ENCODE measurements around the gene RNF227. TPM values are rescaled to one million over a fixed set of nuclear protein-coding genes. Genes with fewer than 3 reads are reported as not detected.

Gene RNF227
- total and polyA plus RNA-seq, 2 experiments from 2014 or later = 0.42 to 1.4 TPM

DNA sequence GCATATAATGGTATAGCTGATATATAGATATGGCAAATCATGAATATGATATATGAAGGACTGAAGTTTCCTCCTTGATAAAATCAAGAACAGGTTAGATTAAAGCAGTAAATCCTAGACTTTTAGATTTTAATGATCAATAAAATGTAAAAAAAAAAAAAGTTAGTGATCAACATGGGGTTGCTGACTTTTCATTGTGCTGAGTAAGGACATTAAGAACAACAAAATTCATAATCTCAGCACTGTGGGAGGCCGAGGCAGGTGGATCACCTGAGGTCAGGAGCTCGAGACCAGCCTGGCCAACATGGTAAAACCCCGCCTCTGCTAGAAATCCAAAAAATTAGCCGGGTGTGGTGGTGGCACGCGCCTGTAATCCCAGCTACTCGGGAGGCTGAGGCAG is 37.9 kb downstream of the RNF227 start:
- ATAC-seq (no peak), DNase-seq (ENCODE audit: low spot score) (no peak)
- Mint-ChIP-seq H3K4me3 (no peak overlapping the region), H3K27me3 (ENCODE audit: insufficient read depth, low read depth, poor library complexity) (no peaks in the 10 kb centered on the region), H3K36me3 (ENCODE audit: low read depth) (no peaks in the 10 kb centered on the region), H3K4me1 (no peaks in the 10 kb centered on the region), H3K9me3 (no peaks in the 10 kb centered on the region), H3K27ac (no peak overlapping the region)
- no peak overlapping the region for H3K4me3 ChIP-seq
- H3K4me1 ChIP-seq (ENCODE audit: insufficient read depth) = peaks cover 8% of the 10 kb centered on the region; the same call in 1 of the 2 replicates
- H3K36me3 ChIP-seq (ENCODE audit: insufficient read depth) = no peaks in the 10 kb centered on the region
- no peak overlapping the region for H3K27ac ChIP-seq (ENCODE audit: low read depth)
- H3K79me2 ChIP-seq (replicated peaks; ENCODE audit: insufficient read depth) = no peaks in the 10 kb centered on the region
- no peaks in the 10 kb centered on the region for H4K20me1 ChIP-seq (replicated peaks; ENCODE audit: insufficient read depth)
- no peak overlapping the region for H3K4me2 ChIP-seq
- peaks cover 29% of the 10 kb centered on the region for H3K27me3 ChIP-seq (ENCODE audit: insufficient read depth)
- no peaks in the 10 kb centered on the region for H3F3A ChIP-seq (replicated peaks; ENCODE audit: low read depth)
- TF ChIP-seq, protein P1, sequence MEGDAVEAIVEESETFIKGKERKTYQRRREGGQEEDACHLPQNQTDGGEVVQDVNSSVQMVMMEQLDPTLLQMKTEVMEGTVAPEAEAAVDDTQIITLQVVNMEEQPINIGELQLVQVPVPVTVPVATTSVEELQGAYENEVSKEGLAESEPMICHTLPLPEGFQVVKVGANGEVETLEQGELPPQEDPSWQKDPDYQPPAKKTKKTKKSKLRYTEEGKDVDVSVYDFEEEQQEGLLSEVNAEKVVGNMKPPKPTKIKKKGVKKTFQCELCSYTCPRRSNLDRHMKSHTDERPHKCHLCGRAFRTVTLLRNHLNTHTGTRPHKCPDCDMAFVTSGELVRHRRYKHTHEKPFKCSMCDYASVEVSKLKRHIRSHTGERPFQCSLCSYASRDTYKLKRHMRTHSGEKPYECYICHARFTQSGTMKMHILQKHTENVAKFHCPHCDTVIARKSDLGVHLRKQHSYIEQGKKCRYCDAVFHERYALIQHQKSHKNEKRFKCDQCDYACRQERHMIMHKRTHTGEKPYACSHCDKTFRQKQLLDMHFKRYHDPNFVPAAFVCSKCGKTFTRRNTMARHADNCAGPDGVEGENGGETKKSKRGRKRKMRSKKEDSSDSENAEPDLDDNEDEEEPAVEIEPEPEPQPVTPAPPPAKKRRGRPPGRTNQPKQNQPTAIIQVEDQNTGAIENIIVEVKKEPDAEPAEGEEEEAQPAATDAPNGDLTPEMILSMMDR (conservative IDR thresholded peaks at IDR 0.05; ENCODE audit: low read depth in 2 of 2) = no peak
- H3K9me2 ChIP-seq (ENCODE audit: insufficient read depth) = no peaks in the 10 kb centered on the region
- H2AFZ ChIP-seq = no peak overlapping the region

DNA sequence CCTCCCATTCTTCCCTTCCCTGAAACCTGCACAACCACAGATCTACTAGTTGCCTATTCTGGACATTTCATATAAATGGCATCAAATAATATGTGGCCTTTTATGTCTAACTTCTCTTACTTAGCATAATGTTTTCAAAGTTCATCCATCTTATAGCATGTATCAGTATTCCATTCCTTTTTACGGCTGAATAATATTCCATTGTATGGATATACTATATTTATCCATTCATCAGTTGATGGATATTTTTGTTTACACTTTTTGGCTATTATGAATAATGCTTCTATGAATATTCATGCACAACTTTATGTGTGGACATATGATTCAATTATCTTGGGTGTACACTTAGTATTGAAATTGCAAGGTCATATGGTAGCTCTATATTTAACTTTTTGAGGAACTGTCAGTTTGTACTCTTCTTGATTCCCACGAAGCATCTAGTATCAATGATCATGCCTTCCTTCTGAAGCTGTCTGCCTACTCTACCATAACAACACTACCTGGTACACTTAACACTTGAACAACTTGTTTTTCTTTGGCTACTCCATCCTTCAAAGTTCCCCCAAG is 40.2 kb downstream of the RNF227 start:
- Histone ChIP-seq H3K36me3 (ENCODE audit: insufficient read depth) (no peaks in the 10 kb centered on the region), H3F3A (replicated peaks; ENCODE audit: low read depth) (no peaks in the 10 kb centered on the region), H2AFZ (no peak overlapping the region), H3K27ac (ENCODE audit: low read depth) (no peak overlapping the region), H3K9me2 (ENCODE audit: insufficient read depth) (no peaks in the 10 kb centered on the region), H4K20me1 (replicated peaks; ENCODE audit: insufficient read depth) (no peaks in the 10 kb centered on the region), H3K4me1 (ENCODE audit: insufficient read depth) (no peaks in the 10 kb centered on the region), H3K4me3 (no peak overlapping the region), H3K4me2 (no peak overlapping the region), H3K27me3 (ENCODE audit: insufficient read depth) (peaks cover 7% of the 10 kb centered on the region; the same call in 1 of the 2 replicates), H3K79me2 (replicated peaks; ENCODE audit: insufficient read depth) (no peaks in the 10 kb centered on the region)
- DNase-seq (ENCODE audit: low spot score) = no peak
- H3K27ac Mint-ChIP-seq = no peak overlapping the region
- H3K27me3 Mint-ChIP-seq (ENCODE audit: insufficient read depth, low read depth, poor library complexity) = no peaks in the 10 kb centered on the region
- H3K36me3 Mint-ChIP-seq (ENCODE audit: low read depth) = no peaks in the 10 kb centered on the region
- H3K4me1 Mint-ChIP-seq = no peaks in the 10 kb centered on the region
- no peak for ATAC-seq
- H3K9me3 Mint-ChIP-seq = no peaks in the 10 kb centered on the region
- H3K4me3 Mint-ChIP-seq = no peak overlapping the region
- TF ChIP-seq EZH2phosphoT487 (IDR thresholded peaks at IDR 0.05; ENCODE audit: unreplicated experiment) (no peak), POLR2AphosphoS5 (IDR thresholded peaks at IDR 0.05; ENCODE audit: low read depth) (no peak), JUNB (IDR thresholded peaks at IDR 0.05; ENCODE audit: unreplicated experiment) (no peak), ZNF114 (CRISPR knock-in tag; IDR thresholded peaks at IDR 0.05) (no peak)
- TF ChIP-seq, protein P2, sequence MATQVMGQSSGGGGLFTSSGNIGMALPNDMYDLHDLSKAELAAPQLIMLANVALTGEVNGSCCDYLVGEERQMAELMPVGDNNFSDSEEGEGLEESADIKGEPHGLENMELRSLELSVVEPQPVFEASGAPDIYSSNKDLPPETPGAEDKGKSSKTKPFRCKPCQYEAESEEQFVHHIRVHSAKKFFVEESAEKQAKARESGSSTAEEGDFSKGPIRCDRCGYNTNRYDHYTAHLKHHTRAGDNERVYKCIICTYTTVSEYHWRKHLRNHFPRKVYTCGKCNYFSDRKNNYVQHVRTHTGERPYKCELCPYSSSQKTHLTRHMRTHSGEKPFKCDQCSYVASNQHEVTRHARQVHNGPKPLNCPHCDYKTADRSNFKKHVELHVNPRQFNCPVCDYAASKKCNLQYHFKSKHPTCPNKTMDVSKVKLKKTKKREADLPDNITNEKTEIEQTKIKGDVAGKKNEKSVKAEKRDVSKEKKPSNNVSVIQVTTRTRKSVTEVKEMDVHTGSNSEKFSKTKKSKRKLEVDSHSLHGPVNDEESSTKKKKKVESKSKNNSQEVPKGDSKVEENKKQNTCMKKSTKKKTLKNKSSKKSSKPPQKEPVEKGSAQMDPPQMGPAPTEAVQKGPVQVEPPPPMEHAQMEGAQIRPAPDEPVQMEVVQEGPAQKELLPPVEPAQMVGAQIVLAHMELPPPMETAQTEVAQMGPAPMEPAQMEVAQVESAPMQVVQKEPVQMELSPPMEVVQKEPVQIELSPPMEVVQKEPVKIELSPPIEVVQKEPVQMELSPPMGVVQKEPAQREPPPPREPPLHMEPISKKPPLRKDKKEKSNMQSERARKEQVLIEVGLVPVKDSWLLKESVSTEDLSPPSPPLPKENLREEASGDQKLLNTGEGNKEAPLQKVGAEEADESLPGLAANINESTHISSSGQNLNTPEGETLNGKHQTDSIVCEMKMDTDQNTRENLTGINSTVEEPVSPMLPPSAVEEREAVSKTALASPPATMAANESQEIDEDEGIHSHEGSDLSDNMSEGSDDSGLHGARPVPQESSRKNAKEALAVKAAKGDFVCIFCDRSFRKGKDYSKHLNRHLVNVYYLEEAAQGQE (IDR thresholded peaks at IDR 0.05; ENCODE audit: unreplicated experiment) = no peak
- TF ChIP-seq, protein P1 (conservative IDR thresholded peaks at IDR 0.05; ENCODE audit: low read depth in 2 of 2) = no peak
- TF ChIP-seq, protein P3, sequence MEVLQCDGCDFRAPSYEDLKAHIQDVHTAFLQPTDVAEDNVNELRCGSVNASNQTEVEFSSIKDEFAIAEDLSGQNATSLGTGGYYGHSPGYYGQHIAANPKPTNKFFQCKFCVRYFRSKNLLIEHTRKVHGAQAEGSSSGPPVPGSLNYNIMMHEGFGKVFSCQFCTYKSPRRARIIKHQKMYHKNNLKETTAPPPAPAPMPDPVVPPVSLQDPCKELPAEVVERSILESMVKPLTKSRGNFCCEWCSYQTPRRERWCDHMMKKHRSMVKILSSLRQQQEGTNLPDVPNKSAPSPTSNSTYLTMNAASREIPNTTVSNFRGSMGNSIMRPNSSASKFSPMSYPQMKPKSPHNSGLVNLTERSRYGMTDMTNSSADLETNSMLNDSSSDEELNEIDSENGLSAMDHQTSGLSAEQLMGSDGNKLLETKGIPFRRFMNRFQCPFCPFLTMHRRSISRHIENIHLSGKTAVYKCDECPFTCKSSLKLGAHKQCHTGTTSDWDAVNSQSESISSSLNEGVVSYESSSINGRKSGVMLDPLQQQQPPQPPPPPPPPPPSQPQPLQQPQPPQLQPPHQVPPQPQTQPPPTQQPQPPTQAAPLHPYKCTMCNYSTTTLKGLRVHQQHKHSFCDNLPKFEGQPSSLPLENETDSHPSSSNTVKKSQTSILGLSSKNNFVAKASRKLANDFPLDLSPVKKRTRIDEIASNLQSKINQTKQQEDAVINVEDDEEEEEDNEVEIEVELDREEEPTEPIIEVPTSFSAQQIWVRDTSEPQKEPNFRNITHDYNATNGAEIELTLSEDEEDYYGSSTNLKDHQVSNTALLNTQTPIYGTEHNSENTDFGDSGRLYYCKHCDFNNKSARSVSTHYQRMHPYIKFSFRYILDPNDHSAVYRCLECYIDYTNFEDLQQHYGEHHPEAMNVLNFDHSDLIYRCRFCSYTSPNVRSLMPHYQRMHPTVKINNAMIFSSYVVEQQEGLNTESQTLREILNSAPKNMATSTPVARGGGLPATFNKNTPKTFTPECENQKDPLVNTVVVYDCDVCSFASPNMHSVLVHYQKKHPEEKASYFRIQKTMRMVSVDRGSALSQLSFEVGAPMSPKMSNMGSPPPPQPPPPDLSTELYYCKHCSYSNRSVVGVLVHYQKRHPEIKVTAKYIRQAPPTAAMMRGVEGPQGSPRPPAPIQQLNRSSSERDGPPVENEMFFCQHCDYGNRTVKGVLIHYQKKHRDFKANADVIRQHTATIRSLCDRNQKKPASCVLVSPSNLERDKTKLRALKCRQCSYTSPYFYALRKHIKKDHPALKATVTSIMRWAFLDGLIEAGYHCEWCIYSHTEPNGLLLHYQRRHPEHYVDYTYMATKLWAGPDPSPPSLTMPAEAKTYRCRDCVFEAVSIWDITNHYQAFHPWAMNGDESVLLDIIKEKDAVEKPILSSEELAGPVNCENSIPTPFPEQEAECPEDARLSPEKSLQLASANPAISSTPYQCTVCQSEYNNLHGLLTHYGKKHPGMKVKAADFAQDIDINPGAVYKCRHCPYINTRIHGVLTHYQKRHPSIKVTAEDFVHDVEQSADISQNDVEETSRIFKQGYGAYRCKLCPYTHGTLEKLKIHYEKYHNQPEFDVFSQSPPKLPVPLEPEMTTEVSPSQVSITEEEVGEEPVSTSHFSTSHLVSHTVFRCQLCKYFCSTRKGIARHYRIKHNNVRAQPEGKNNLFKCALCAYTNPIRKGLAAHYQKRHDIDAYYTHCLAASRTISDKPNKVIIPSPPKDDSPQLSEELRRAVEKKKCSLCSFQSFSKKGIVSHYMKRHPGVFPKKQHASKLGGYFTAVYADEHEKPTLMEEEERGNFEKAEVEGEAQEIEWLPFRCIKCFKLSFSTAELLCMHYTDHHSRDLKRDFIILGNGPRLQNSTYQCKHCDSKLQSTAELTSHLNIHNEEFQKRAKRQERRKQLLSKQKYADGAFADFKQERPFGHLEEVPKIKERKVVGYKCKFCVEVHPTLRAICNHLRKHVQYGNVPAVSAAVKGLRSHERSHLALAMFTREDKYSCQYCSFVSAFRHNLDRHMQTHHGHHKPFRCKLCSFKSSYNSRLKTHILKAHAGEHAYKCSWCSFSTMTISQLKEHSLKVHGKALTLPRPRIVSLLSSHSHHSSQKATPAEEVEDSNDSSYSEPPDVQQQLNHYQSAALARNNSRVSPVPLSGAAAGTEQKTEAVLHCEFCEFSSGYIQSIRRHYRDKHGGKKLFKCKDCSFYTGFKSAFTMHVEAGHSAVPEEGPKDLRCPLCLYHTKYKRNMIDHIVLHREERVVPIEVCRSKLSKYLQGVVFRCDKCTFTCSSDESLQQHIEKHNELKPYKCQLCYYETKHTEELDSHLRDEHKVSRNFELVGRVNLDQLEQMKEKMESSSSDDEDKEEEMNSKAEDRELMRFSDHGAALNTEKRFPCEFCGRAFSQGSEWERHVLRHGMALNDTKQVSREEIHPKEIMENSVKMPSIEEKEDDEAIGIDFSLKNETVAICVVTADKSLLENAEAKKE (CRISPR knock-in tag; IDR thresholded peaks at IDR 0.05) = no peak

Data from GM23338 (cell line).